HG03571 (cell line): Measurements from ENCODE around the gene ERGIC2.
A peak's percentile ranks its signal among the peaks of the same experiment; 100 is the strongest.

Experiments used
- ATAC-seq: cut with Tn5 transposase; IDR thresholded peaks from one replicate; pipeline ENCODE4 v1.9.1; 2021; ENCODE audit not compliant: unreplicated experiment

Gene ERGIC2

GRCh38 chr12:29376118-29376517 is 4.9 kb downstream of the ERGIC2 start:
- ATAC-seq: no peak

- ATAC-seq: no peak
Measured at GRCh38 chr12:29374913-29375312, 6.1 kb downstream of the ERGIC2 start.

GRCh38 chr12:29374012-29374411 is 7.0 kb downstream of the ERGIC2 start:
- ATAC-seq: no peak

- no peak for ATAC-seq
Measured at GRCh38 chr12:29365091-29365490, 15.9 kb downstream of the ERGIC2 start.

- ATAC-seq: no peak
Measured at GRCh38 chr12:29354954-29355353, 26.0 kb downstream of the ERGIC2 start.

GRCh38 chr12:29350080-29350479 is 30.9 kb downstream of the ERGIC2 start:
- no peak for ATAC-seq

- no peak for ATAC-seq
Measured at GRCh38 chr12:29346769-29347421, 34.1 kb downstream of the ERGIC2 start.

GRCh38 chr12:29343022-29343799 is 37.8 kb downstream of the ERGIC2 start:
- no peak for ATAC-seq

DNA sequence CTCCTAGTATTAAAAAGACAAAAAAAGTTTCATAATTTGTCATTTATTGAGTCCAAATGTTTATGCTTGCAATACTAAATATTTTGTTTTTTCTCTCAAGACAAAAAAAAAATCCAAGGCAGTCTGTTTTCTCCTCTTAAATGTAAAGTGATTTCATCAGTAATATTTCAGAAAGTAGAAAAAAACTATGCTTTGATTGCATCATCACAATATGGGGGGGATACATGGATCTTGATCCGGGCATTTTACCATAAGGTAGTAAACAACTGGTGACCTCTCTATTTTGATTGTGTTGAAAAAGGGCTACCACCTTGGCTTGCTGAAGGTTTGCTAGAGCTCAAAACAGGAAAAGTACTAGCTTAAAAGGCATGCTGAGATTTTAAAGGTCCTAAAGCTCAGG is 43.6 kb downstream of the ERGIC2 start:
- no peak for ATAC-seq

DNA sequence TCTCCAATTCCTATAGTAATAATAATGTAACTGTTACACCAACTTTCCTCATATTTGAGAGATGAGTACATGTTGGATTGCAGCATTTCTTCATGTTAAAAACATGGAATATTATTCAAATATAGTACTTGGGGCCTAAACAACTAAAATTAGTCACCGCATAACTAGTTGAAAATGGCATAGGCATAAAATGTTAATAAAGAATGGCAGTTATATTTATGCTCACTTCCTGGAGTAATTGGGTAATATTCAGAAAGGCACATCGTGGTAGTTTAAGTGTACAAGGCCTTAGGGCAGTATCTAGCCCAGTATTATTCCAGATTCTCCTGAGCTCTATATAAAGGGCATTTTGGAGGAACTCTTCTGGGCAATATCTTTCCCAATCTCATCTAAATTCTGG is 46.0 kb downstream of the ERGIC2 start:
- no peak for ATAC-seq

DNA sequence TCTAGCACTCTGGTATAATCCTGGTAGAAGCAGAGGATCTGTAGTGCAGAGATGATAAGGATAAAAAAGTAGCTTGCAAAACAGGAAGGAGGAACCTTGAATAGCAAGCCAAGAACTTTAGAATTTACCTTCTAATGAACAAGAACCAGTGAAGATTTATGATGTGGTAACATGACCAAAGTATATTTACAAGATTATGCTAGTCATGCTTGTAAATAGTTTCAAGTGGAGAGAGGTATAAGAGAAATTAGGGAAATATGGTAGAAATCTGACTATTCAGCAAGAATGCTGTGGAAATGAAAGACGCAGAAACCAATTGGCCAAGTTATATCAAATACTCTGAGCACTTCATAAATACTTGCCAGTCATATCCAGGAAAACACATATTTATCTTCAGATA is 47.8 kb downstream of the ERGIC2 start:
- no peak for ATAC-seq

DNA sequence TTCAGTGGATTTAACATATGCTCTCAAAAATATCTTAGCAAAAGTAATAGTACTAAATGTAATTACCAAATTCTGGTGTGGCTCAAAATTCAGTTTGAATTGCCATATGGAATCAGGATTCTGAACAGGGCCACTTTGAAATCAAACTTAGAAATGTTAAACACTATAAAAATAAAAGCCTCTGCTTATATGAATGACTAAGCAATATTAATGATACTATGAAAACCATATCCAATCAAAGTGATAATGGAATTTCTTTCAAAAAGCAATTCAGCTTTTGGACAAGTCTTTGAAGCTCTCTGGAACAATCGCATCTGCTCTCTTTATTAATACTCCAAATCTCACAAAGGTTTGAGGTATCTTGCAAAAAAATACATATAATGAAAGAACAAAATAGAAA is 51.6 kb downstream of the ERGIC2 start:
- ATAC-seq: no peak

GRCh38 chr12:29322157-29322556 is 58.8 kb downstream of the ERGIC2 start:
- ATAC-seq: no peak

GRCh38 chr12:29320295-29321085 is 60.5 kb downstream of the ERGIC2 start:
- ATAC-seq: no peak

- peak; percentile 99 for ATAC-seq
Measured at GRCh38 chr12:29317556-29318363, 63.2 kb downstream of the ERGIC2 start.

DNA sequence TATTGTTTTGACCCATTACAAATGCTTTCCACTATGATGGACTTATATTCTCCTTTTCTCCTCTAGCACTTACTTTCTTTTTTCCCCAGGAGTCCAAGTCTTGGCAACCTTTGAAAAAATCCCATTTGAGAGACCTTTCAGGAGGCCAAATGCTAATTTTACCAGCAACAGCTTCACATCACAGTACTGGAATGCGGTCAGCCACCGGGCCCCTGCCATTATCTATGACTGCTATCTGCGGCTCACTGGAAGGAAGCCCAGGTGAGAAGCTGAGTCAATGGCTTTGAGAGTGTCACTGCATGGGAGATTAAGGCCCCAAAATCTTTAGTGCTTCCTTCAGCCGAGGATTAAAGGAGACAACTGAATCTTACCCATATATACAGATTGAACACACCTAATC is 64.2 kb downstream of the ERGIC2 start:
- no peak for ATAC-seq

GRCh38 chr12:29314416-29314815 is 66.6 kb downstream of the ERGIC2 start:
- no peak for ATAC-seq

DNA sequence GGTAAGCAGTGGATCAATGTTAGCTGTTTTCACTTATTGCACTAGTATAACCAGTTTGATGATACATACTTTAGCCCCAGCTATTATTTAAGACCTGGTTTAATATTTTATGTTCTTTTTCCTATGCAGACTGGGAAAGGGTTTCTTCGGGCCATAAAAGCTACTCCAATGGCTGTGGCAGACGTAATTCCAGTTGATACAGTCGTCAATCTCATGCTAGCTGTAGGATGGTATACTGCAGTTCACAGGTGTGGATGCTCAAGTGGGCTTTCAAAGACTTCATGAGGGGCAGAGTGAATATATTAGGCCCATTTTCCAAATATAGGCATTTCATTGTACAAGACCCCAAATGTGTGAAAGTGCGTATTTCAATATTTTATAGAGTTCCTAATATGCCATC is 70.1 kb downstream of the ERGIC2 start:
- no peak for ATAC-seq

- no peak for ATAC-seq
Measured at GRCh38 chr12:29309320-29309902, 71.6 kb downstream of the ERGIC2 start.

DNA sequence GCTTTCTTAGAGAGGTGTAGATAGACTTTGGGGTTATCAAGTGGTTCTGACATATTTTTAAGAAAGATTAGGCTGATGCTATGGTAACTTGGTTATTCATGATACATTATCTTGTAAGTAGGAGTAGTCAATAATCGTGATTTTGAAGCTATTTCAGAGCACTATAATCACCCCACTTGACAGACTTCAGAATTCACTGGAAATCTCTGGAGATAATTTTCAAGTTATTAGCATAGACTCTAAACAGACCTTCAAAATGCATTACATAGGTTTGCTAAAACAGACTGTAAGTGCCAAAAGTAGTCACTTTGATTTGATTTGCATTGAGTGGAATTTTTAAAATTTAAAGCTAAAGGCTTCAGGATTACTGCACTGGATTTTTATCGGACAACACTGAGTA is 74.3 kb downstream of the ERGIC2 start:
- ATAC-seq: no peak

DNA sequence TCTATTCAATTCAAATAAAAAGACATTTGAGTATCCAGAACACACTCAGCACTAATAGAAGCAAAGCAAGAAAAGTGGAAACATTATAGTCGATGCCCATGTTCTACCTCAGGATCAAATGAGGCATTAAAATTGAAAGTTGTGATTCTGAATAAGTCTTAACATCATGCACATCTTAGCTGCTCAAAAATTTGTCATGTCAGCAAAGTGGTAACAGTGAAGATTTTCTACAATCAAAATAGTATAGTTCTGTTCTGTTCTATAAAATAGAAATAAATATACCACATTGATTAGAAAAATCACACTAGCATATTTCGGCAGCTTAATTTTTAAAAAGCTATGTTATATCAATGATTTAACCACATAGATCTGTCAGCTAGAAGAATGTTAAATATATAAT is 74.7 kb downstream of the ERGIC2 start:
- ATAC-seq: no peak
